ENCODE data around the gene CSTF2T. TPM values are rescaled to one million over a fixed set of nuclear protein-coding genes. Genes with fewer than 3 reads are reported as not detected.
A peak's percentile ranks its signal among the peaks of the same experiment; 100 is the strongest.

Gene CSTF2T, protein sequence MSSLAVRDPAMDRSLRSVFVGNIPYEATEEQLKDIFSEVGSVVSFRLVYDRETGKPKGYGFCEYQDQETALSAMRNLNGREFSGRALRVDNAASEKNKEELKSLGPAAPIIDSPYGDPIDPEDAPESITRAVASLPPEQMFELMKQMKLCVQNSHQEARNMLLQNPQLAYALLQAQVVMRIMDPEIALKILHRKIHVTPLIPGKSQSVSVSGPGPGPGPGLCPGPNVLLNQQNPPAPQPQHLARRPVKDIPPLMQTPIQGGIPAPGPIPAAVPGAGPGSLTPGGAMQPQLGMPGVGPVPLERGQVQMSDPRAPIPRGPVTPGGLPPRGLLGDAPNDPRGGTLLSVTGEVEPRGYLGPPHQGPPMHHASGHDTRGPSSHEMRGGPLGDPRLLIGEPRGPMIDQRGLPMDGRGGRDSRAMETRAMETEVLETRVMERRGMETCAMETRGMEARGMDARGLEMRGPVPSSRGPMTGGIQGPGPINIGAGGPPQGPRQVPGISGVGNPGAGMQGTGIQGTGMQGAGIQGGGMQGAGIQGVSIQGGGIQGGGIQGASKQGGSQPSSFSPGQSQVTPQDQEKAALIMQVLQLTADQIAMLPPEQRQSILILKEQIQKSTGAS
- total RNA-seq: 21.9 and 29.1 TPM in 2 replicates
- polyA plus RNA-seq (2012): 13.6 TPM

DNA sequence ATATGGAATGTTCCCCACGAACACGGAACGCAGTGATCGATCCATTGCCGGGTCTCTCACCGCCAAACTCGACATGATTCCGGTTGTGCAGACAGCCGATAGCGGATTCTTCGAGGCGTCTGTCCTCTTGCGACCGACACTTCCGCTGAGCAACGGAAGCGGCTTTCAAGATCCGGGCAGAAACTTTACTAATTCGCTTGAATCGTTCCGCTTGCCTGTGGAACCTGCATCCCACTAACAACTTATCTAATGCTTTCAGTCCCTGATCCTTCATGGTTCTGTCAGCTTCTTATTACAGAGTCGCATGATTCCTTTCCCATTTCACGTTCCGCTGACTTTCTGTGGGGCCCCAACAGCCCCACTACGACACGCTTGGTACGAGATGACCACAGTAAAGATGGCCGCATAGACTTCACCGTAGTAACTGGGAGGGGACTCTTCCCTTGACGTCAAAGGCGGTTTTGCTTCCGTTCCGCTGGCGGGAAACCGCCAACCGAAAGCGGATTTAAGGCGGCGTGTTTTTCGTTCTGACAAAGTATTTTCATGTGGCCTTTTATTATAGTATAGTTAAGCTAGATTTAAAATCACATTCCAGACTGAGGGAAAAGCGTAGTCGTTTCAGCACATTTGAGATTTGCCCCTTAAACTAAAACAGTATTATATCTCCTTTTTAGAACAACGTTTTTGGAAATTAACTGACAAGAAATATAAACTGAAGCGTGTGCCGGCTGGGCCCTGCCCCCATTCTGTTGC is at the start of gene CSTF2T:
Gene CSTF2T, minus strand, starts transcription at position 121 of the 753 bp plus-strand sequence. Its CDS starts 46 bp downstream, at position 75.
- peak; percentile 95 for DNase-seq (ENCODE audit: low read depth)

DNA sequence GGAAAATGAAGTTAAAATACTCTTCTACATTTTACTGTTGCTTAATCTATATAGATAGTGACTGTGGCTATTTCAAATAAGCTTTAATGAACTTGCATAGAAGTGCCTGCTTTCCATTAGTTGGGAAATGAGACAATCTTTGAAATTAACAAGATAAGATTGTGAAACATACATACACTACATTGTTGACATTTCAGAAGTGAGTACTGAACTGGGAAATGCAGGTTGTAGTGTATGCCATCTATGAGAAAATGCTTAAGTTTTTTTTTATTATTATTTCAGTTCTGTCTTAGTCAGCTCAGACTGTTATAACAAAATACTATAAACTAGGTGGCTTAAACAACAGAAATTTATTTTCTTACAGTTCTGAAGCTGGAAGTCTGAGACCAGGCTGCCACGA is 49.6 kb upstream of the CSTF2T start:
- DNase-seq (ENCODE audit: low read depth): no peak

DNA sequence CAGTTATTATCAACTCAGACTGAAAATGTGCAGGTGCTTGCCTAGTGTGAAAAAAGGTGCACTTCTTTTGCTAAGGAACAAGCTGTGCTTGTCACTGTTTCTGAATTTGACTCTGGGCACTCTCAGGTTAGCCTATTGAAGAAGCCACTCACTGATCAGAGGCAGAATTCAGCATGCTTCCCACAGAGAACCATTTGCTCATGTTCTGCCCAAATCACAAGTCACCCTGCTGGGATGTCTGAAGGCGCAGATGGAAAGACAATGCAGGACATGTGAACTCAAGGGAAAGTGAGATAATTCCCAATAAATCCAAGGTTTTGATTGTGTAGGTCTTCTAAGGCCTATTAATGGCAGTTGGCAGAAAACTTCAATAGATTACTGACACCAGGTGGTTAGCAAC is 47.8 kb upstream of the CSTF2T start:
- DNase-seq (ENCODE audit: low read depth): no peak

DNA sequence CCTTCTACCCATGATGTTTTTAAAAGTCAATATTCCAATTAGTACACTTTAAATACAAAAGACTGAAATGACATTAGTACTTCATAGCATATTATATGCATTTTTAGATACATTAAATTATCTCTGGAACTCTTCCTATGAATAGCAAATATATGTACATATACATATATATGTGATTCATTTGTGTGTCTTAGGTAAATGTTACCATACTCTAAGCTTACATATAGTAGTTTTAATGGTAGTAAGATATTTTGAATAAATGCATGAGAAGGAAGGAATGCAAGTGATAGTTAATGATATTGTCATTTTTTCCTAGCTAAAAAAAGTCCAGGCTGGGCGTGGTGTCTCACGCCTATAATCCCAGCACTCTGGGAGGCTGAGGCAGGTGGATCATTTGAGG is 46.0 kb upstream of the CSTF2T start:
- DNase-seq (ENCODE audit: low read depth): no peak

DNA sequence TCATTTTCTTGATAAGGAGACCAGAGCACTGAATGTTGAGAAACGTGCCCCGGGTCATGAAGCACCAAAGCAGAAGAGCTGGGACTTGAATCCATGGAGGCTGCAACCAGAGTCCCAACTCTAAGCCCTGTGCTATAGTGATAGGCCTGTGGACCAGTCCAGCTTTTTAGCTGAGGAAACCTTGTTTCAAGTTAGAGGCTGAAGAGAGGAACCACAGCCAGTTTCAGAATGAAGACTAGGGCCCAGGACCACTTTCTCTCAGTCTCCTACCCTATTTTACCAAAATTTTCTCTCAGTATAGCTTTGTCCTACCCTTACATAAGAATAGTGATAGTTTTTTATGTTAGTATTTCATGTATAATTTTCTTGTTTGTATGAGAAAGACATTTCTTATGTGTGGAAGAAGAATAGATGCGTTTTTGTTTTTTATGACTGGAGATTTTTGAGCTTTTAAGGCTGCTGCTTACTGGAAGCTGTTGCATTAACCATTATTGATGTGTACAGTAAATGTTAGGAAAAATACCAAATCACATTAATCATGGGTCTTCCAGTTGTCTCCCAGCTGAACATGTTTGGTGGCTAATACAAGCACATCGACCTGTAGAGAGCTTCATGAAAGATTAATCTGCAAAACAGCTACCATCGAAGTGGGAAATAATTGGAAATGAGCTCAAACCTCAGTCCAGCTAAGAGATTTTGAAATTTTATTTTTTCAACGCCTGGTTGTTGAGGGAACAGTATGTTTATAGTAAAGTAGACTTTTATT is 45.0 kb upstream of the CSTF2T start:
- DNase-seq (ENCODE audit: low read depth): no peak

DNA sequence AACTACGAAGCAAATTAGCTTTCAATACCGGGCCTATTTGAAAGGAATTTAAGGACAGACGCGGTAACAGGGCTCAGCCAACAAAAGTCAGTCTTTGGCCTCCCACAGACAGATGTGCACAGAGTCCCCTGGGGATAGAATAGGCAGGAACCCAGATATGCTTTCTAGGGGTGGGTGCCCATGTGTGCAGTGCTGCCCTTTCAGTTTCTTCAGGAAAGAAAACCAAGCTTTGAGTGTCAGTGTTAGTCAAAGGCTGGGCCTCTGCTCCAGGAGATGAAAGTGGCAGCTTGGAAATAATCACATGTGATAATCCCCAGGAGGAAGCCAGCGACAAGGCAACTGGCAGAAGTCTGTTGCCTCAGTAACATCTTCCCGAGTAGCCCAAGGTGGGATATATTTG is 43.8 kb upstream of the CSTF2T start:
- peak; percentile 22 for DNase-seq (ENCODE audit: low read depth)

DNA sequence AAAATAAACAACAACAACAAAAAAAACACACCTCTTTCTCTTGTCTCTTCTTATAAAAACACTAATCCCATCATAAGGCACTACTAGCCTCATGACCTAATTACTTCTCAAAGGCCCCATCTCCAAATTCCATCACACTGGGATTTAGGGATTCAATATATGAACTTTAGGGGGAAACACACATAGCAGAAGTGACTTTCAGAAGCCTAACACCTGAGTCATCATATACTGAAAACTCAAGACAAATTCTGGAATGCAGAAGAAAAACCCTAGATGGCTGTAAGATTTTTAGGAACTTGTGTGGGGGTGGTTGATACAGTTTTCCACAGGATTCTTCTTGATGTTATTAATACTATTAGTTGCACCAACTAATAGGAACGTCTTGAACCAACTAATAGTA is 33.7 kb upstream of the CSTF2T start:
- DNase-seq (ENCODE audit: low read depth): no peak

DNA sequence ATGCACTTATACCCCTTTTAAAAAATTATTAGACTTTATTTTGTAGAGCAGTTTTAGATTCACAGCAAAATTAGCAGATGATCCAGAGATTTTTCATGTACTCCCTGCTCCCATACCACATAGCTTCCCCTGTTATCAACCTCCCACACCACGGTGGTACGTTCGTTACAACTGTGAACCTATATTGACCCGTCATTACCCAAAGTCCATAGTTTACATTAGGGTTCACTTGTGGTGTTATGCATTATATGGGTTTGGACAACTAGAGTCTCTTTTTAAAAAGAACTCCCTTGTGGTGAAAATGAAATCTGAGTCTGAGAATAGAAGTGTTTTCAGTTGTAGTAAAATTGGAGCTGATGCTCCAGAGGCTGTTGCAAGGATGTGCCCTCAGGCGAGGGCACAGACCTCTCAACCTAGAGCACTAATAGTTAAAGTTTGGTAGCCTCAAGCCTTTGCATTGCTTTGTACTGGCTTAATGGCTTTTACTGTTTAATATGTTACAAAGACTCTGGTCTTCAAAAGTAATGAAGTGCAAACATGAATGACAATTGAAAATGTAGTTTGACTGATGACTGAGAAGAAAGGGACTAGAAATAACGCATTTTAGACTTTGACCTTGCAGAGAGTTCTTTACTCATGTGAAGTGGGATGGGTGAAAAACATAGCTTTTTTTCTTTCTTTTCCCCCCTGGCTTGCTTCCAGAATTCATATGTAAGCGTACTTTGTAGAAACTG is 30.6 kb upstream of the CSTF2T start:
- no peak for DNase-seq (ENCODE audit: low read depth)

DNA sequence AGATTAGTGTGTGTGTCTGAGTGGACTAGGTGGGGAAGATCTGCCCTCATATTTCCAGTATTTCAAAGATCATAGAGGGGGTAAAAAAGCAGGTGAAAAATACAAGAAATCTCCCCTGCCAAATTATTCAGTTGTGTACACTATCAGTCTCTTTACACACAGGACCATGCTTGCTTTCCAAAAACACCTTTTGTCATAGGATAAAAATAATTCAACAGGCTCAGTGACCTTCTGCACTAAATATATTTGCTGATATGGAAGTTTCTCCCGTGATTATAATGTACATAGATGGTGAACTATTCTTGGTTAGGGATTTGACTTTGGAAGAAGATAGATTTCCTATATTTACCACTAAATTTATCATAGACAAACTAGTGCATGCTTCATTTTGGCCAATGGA is 24.6 kb upstream of the CSTF2T start:
- DNase-seq (ENCODE audit: low read depth): no peak

DNA sequence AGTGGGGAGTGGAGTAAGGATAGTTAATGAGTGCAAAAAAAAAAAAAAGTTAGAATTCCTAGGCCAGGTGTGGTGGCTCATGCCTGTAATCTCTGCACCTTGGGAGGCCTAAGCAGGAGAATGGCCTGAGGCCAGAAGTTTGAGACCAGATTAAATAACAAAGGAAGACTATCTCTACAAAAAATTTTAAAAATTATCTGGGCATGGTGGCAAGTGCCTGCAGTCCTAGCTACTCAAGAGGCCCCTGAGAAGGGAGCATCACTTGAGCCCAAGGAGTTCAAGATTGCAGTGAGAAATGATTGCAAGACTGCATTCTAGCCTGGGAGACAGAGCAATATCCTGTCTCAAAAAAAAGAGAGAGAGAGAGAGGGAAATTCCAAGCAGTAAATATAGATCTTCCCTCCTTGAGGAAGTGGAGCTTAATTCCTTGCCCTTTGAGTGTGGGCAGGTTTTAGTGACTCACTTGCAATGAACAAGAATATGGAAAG is 19.5 kb upstream of the CSTF2T start:
- DNase-seq (ENCODE audit: low read depth): peak; percentile 2

DNA sequence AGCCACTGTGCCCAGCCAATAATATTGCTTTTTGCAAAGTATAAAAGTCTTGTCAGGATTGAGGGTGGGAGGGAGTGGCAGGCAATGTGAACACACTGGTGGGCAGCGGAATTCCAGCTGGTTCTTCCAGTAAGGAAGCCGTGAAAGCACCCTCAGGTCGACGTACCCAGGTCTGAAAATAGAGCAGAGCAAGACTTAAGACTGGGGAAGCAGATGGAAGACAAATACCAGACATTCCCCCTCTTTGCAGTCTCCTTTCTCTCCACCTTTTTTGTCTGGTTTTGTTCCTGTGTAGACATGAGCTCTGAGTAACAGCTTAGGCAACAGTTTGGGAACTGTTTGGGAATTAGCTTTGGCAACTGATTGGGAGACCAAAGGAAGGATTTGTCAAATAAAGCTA is 17.6 kb upstream of the CSTF2T start:
- no peak for DNase-seq (ENCODE audit: low read depth)

DNA sequence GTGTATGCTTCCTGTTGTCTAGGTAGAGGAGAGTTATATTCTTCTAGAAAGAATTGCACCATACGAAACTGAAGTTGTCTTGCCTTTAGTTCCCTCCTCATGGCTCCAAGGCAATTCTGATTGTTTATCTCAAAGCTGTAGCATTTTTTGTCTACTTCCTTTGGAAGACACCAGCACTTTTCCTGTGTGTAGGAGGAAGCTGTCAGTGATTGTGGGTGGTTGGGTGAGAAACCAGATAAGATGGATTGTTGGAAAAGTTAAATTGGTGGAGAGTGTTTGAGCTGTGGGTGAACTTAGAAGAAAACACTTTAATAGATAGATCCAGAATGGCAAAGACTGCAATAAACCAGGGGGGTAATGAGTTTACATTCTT is 12.1 kb upstream of the CSTF2T start:
- DNase-seq (ENCODE audit: low read depth): no peak

DNA sequence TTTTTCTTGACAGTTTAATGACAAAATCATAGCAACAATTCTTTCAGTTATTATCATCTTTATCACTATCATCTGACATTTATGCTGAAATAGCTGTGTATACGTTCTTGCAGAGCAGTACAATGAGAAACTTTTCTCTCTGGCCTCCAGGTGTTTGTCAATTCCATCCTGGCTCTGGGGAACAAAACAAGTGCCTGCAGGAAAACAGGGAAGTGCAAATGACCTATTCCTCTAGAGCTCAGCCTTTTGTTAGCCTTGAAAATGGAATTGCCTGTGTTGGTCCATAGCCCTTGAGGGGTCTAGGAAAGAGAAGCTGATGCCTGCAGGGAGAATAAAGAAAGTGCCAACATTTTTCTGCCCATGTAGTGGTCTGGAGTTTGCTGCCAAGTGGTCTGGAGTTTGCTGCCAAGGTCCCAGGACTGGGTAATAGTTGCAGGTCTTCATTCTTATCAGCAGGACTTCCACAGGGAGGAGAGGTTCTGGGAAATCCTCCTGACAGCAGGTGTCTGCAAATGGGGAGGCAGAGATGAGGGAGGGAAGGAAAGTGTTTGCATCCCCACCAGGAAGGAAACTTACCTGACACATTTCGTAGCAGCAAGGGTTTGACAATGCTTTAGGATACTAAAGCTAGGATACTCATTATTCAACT is 10.1 kb upstream of the CSTF2T start:
- no peak for DNase-seq (ENCODE audit: low read depth)

DNA sequence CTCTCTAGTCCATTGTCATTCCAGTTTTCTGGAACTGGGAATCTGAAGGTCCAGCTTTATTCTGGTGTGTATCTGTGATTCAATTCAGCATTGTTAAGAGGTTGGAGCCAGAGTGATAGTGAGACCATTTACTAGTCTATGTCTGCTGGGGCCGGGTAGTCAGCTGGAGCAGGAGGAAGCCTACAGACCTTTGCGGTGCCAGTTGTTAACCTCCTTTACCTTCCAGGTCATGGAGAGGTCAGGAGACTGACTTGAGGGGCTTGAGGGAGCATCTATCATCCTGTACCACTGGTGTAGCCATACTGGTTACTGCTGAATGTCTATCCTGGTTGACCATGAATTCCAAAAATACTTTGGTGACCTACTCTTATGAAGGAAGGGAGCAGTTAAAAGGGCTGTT is 9.2 kb upstream of the CSTF2T start:
- no peak for DNase-seq (ENCODE audit: low read depth)

DNA sequence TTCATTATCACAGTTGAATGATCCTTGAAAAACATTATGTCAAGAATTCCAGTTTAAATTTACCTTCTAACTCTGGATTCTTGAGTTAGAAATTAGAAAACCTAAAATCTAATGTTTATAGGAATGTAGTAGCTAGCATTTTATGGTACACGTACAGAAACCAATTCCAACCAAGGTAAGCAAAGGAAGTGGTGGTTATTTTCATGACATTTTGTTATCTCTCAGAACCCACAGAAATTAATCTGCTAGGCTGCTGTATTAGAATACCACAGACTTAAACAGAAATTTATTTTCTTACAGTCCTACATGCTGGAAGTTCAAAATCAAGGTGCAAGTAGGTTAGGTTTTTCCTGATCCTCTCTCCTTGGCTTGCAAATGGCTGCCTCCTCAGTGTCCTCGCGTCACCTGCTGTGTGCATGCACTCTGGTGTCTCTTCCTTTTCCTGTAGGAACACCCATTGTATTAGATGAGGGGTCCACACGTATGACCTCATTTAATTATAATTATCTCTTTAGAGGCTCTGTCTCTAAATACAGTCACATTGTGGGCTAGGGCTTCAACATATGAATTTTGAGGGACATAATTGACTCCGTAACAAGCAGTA is 8.5 kb upstream of the CSTF2T start:
- DNase-seq (ENCODE audit: low read depth): no peak

DNA sequence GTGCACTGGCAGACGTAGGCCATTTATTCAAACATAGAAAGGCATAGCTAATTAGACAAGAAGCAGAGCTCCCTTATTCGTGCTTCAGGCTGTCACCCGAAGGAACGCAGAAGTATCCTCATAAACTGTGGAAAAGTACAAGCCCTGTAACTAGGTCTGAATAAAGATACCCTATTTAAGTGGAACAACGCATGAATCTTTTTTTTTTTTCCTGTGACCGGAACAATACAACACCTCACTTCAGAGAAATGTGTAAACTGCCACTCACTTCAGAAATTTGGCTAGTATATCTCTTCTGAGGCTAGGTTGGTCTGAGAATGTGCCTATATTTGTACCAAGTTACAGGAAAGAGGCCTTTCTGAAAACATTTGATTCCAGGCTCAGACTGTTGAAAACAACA is 8.0 kb upstream of the CSTF2T start:
- DNase-seq (ENCODE audit: low read depth): no peak

DNA sequence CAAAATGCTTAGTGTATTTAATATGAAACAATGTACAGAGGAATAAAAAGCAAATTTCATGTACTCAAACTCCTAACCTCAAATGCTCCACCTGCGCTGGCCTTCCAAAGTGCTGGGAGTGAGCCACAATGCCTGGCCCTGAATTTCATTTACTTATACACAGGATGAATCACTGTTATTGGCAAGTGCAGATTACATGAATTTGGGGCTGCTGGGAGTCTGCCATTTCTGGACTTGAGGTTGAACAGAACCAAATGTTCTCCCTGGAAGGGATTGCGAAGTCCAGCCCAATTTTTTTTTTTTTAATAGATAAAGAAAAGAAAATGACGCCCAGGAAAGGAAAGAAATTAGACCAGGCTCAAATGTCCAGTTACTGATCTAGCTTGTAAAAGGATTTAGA is 6.8 kb upstream of the CSTF2T start:
- DNase-seq (ENCODE audit: low read depth): no peak

DNA sequence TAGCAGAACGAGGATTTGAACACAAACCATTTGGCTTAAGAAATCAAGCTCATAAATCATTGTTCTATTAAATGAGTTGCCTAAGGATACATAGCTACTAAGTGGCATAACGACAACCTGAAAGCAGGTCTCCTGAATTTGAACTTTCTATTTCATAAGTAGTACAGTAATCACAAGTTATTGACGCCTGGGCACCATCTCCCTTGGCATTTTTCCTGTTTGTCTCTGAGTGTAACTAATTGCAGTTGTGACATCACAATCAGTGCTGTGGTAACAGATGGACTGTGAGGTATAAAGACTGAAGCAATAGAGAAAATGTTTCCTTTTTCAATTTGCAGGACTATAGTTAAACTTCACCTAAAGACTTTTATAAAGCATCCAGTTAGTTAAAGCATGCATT is 6.4 kb upstream of the CSTF2T start:
- DNase-seq (ENCODE audit: low read depth): no peak

DNA sequence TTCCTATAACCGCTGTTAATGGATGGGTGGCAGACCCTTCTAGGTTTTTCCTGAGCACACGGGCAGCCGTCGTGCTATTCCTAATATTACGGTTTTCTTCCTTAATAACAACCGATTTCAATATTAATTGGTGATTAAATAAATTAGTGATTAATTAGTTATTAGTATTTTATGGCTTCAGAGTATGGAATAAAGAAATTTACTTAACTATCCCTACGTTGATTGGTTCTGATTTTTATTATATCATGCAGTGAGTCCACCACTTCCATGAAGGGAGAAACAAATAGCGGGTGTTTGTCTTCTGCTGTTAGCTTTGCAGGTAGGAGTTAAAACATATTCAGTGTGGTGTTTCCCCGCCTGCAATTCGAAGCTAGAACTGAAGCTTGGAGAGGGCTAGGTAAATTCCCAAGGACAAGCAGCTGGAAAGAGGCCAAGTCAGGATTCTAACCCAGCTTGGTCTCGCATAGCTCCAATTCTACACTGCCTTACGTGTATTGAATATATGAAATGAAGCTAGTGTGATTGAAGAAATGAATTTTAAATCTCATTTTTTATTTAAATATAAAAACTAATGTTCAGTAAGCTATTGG is 928 bp upstream of the CSTF2T start:
- DNase-seq (ENCODE audit: low read depth): peak; percentile 16

DNA sequence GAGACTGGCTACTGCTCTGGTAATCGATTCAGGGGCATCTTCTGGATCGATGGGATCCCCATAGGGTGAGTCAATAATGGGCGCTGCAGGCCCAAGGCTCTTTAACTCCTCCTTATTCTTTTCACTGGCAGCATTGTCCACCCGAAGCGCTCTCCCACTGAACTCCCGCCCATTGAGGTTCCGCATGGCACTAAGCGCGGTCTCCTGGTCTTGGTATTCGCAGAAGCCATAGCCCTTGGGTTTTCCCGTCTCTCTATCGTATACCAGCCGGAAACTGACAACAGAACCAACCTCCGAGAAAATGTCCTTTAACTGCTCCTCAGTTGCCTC is 285 bp downstream of the CSTF2T start:
- no peak for DNase-seq (ENCODE audit: low read depth)

Measured in myocyte (in vitro differentiated cells).